T-helper 22 cell (primary cell): Measurements from ENCODE around the gene KLHL35.

ENCODE experiments used
- DNase-seq: peaks from one replicate; pipeline ENCODE4 v3.0.0-alpha.2; 2020; ENCODE audit warnings: low read depth

The KLHL35 gene

DNA sequence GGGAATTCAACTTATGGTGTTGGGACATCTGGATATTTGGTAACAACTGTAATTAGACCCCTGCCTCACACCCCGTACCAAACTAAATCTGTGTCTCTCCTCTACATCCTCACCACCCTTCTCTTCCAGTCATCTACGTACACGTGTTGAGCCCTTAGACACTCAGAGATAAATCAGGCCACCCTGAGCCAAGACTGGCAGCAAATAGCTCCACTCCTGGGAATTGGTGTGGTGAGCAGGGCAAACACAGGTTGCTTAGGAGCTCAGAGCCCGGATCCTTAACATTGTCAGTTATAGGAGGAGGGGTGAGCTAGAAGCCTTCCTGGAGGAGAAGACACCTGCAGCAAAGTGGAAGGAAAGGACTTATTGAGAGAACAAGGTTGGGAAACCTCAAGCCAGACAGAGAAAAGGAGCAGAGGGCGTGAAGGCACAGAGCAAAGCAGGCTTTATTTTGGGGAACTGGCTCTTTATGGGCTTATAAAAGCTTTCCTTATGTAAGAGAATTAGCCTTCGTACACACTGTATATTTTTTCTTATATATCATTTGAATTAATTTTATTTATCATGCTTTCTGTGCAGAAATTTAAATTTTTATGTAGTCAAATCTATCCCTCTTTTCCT is 36.9 kb upstream of the KLHL35 start:
- DNase-seq = no peak

DNA sequence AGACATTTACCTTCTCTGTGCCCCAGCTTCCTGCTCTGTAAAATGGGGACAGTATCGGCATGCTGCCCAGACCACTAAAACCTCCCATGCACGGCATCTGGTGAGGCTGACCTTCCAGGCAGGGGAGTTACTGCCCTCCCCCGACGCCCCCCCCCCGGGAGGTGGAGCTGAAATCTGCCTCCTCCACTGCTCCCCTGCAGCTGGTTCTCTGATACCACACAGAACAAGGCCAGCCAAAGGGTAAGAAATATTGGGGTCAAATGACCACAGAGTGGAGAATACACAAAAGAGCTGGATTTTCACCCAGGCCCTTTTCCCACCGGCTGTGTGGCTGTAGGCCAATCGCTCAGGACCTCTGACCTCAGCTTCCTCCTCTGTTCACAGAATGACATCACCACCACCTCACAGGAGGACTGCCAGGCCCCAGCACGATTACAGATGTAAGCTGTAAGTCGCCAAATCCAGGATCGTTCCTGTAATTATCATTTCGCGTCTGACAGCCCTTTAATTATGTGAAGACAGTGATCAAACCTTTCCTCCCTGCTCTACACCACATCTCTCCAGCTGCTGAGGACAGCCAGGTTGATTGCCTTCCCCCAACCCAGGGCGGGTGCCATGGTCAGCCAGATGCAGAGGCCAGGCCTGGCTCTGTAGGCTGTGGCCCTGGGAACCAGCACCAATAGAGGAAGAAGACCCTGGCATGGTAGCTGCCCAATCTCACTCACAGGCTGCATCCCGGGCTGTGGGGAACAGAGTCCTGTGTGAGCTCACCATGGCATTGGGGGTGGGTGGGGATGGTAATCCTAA is 35.7 kb upstream of the KLHL35 start:
- no peak for DNase-seq

DNA sequence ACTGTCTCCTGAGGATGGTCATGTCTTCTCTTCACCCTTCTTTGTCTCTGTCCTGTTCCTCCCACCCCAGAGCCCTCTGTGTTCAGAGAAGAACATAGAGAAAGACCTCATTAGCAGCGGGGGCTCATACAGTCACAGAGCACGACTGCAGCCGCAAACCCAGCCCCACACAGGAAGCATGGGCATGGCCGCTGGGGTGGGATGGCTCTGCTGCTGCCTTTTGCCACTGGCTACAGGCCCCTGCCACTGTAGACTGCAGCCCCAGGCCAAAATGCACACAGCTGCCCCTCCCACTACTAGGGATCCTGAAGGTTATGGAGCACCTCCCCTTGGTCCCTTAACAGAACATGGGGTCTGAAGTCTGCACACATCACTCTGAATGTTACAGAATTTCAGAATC is 34.9 kb upstream of the KLHL35 start:
- no peak for DNase-seq

DNA sequence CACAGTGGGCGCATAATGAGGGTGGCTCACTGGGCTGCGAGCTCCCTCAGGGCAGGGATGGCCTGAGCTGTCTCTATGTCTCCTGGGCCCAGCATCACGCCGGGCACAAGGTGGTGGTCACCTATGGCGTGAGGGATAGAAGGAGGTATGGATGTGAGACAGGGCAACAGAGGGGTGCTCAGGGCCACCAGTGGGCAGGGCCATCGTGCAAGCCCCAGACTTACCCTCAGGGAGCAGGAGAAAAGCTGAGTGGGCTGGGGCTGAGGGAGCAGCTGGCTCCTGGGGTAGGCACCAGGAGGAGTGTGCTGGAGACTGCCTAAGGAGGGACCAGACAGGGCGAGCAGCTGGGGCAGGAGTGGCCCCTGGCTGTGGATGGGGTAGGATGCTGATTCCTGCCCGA is 34.3 kb upstream of the KLHL35 start:
- no peak for DNase-seq

DNA sequence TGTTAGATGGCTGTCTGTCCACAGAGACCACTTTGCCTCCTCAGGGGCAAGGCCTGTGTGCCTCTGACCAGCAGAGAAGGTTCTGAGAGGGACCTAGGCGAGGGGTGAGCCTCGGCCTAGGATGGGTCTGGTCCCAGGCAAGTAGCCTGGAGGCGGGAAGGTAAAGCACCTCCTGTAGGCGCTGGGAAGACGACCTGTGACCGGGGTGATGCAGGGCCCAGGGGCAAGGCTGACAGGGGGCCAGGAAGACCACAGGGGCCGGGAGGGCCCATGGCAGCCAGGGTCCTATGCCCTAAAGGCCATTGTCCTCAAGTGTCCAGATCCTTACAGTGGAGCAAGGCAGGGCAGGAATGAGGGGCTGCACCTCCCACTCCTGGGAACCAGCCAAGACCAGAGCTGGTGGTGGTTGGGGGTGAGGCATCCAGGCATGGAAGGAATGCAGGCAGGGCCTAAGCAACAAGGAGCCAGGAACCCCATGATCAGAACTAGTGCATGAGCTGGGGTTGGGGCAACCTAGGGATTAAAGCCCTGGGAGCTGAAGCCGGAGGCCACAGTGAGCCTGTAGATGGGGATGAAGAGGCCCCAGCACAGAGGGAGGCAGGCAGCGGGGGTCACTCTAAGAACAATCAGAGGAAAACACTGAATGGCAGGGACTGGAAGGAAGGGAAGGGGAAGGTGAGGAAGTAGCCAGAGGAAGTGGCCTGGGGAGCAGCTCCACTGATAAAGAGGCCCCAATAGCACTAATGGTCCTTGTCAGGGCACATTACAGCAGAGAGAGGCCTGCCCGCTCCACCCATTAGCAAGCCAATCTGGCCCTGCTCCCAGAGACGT is 32.9 kb upstream of the KLHL35 start:
- DNase-seq = no peak

DNA sequence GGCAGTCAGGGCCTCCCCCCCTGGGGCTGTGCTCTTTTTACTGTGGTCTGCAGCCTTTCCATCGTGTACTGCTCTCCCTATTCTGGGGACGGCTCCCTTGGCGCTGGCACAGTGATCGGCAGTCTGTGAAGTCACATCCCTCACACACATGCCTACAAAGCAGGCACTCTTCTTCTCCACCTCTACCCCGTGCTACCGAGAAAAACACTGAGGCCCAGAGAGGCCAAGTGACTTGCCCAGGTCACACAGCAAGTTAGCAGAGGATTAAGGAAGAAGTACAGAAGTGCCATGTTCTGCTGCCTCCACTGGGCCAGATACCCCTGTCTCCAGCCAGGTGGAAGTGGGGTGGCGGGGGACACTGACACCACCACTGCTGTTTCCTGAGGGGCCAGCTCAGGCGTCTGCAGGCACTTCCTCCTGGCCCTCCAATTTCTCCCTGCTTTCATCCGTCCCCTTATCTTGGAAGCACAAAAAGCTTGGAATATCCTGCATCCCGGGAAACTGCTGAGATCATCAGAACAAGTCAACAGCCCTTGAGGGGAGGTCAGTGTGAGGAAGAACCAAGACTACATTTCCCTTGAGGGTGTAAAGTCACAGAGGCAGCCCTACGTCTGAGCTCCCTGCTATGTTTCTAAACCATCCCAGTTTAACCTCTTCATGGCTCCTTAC is 30.2 kb upstream of the KLHL35 start:
- DNase-seq = no peak

DNA sequence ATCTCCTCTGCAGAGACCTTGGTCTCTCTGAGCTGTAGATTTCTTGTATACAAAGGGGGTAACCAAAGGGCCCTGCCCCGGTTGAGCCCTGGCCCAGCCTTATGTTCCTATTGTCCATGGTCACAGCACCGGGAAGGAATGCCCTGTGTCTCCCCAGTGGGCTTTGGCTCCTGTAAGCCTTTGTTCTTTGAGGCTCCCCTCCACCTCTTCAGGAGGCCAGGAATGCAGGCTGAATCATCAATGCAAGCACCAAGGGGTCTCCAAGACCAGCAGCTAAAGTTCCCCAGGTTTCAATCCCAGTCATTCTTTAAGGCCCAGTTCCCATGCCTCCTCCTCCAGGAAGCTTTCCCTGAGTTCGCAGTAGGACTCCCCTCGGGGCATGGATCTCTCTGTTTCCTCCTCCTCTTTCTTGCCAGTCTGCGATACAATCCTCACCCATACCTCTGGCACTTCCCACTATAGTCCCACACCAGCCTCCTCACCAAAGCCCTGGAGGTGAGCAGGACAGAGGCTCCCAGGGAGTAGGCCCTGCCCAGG is 29.2 kb upstream of the KLHL35 start:
- DNase-seq = no peak

DNA sequence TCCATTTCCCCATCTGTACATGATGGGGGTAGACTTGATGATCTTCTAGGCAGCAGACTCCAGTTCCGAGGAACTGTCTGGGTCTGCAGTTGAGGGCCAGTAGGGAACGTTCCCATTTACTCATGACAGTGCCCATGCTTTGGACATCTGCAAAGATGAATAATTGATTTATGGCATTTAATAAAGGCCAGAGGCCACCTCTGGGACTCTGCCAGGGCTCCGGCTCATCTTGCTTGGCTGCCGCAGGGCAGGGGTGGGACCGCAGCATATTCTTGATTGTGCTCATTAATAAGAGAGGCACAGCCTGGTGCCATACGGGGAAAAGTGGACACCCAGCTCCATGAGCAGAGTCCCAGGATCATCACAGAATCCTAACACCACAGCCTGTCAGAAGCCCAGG is 28.1 kb upstream of the KLHL35 start:
- DNase-seq = no peak

DNA sequence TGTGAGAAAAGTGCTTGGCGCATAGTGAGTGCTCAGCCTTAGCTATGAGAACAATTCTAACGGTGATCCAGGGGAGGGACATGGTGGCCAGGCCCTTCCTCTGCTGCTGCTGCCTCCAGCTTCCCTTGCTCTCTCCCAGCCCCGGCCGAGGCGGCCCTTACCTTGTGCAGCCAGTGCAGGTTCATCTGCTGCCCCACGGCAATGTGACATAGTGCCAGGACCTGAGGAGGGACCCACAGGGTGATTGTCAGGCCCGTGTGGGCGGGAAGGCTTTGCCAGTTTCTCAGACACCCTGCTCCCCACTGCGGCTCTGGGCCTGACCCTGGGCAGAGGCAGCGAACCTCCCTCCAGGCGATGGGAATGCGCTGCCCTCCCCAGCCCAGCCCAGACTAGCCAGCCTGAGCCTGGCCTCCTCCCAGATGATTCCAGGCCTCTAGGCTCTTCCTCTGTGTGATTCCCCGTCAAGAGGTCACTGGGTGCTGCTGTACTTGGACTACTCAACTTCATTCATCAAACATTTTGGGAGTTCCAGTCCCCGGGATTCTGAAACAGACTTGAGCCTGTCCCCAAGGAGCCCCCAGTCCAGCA is 23.7 kb upstream of the KLHL35 start:
- no peak for DNase-seq

DNA sequence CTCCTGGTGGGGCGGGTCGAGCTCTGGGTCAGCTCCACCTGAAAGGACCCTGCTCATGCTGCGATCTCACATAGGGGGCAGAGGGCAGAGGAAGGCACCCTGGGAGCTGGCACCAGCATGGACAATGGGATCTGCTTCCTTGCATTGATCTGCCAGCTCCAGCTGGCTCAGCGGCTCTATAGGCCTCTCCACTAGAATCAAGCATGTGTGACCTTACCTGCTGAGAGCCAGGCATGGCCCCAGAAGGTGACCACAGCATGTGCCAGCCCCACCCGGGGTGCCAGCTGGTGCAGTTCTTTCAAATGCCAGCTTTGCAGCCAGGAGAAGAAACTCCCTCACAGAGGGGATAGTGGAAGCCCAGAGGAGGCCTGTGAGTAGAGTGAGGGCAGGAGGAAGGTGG is 22.0 kb upstream of the KLHL35 start:
- no peak for DNase-seq

DNA sequence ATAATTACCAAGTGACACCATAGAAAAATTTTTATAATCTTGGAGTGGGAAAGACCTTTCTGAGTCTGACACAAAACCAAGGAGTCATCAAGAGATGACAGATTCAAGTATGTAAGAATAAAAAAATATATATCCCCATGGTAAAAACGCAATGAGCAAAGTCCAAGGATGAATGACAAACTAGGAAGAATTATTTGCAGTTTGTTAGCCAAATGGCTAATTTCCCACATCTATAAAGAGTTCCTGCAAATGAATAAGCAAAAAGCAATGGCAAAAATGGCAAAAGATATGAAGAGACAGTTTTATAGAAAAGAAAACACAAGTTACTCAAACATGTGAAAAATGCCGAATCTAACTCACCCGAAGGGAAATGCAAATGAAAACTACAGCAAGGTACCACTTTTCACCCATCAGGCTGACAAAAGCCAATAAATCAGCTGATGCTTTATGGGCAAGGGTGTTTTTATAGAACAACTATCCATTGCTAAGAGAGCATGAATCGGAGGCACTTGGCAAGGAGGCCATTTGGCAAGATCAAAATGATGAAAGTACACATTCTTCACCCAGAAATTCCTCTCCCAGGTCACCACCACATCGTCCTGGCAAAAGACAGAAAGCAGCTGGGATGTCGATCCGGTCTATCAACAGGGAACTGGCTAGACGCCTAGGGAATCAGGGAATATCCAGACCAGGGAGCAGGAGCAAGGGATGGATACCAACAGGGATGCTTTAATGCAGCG is 21.1 kb upstream of the KLHL35 start:
- no peak for DNase-seq

DNA sequence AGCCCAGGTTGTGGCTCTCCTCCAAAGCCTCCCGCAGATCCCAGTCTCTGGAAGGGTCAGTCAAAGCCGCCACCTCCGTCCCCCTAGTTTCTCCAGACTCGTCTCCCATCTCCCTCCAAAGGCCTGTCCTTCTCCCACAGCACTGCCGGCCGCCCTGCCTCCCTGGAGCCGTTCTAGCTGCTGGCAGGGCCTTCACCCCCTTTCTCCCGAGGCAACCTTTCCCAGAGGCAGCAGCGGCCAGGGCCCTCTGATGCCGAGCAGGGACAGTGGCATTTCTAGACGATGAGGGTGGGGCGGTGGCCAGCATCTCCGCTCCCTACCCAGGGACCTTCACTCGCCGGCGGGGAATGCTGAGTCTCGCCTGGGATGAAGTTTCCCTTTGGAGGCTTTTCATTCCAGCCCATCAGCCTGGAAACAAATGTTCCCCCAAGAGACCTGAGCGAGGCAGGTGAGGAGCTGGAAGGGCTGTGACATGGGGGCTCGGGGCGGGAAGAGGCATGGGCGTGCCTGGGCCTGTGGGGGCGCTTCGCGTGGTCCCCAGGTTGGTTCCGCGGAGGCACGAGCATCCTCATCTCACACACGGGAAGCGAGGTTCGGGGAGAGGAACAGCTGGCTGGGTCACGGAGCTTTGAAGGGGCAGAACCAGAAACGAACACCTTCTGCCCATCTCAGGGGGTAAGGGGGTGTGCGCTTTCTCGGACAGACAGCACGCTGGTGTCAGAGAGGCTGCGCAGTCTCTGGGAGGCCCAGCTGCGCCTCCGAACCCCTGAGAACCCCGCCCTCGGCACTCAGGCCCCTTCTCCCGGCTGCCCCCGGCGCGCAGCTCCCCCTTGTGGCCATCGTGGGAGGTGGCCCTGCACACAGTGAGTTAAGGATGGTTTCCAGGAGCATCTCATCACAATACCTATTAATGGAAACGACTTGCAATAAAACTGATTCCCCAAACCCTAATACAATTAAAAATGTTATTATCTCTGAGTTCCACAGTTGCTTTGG is 18.1 kb upstream of the KLHL35 start:
- no peak for DNase-seq

DNA sequence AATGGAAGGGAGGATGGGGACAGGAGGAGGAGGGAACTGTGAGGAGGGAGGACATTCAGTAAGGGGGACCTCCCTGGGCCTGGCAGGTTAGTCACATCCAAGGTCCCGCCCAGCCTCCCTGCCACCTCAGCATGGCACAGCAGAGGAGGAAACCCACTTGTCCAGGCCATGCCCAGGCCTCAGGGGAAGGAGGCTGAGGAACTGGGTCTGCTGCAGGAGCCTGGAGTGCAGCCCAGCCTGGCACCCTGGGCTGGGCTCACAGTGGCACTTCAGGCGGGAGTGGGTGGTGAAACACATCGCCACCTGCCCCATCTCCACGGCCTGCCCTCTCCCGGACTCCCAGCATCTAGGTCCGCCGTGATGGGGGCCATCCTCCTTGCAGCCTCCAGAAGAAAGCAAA is 17.2 kb upstream of the KLHL35 start:
- no peak for DNase-seq

DNA sequence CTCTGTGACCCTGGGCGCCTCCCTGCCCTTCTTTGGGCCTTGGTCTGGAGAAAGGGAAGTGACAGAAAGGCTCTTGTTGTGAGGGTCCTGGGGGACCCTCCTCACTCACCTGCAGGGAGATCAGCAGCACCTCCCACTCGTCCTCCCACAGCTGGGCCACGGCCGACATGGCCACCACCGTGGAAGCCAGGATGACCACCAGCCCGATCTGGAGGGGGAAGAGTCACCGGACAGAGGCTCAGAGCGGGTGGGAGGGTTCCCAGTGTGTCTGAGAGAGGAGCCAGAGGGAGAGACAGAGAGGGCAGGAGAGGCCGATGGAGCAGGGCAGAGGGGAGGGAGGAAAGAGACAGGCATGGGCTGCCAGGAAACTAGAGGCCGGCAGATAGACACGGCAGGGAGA is 16.8 kb upstream of the KLHL35 start:
- no peak for DNase-seq

DNA sequence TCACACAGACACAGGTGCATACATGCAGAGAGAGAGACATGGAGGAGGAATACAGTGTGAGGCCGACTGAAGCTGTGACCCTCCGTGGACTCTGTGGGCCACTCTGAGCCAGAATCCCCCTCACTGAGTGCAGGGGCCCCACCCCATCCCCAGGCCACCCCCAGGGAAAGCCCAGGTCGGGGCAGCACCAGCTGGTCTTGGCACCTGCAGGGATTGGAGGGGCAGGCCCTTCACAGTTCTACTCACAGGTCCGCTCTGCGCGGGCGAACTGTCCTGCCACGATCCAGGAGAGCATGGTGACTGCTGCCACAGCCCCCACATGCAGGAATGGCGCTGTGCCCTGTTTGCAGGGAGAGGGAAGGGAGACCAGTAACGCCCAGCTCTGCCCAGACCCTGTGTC is 16.3 kb upstream of the KLHL35 start:
- DNase-seq = no peak

DNA sequence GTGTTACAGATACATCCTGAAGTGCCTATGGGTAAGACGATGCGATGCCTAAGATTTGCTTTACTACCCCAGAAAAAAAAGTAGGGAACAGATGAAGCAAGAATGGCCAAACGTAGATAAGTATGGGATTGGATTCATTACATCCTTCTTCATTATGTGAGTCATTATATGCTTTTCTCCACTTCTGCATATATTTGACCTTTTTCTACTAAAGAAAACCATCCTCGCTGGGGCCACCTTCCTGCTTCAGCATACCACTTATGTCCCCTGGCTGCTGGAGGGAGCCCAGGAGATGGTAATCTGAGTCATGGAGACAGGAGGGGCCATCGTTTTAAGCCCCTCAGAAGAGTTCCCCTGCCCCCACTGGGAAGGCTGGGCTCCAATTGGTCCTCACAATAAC is 14.4 kb upstream of the KLHL35 start:
- no peak for DNase-seq

DNA sequence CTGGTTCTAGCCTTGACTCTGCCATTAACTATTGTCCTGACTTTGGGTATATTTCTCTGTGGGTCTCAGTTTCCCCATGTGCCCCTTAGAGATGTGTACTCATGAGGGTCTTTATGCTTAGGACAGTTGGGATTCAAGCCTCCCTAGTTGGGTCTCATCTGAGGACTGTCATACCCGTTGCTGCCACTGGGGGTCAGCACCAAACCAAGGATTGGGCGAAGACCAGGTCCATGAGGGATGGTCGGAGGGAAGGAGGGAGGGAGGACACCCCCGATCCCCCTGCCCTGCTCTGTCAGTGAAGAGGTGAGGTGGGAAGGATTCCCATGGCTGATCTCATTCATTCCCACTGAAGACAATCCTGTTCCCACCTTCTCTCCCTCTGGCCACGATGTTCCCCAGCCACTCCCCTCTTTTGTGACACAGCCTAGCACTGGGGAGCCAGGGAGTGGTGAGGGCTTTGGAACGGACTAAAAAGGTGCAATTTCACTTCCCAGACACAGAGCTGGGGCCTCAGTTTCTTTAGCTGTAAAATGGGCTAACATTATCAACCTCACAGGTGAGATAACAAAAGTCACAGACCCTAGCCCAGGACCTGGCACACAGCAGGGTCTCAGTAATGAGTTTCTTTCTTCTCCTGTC is 12.4 kb upstream of the KLHL35 start:
- DNase-seq = peak; percentile 34

DNA sequence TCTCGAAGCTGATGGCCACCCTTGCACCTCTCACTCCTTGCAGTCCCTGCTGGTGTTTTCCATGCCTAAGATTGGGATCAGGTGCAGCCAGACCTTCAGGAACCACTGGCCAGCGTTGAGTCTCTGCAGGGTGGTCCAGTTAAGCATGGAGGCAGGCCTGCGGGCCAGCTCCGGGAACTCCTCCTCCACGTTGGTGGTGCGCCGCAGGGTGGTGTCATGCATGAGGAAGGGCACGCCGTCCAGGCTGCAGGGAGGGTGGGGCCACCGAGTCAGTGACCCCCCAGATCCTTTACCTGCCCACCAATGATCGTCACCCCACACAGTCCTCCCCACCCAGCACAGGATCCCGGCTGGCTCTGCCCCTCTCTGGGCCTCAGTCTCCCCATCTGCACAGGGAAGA is 10.0 kb upstream of the KLHL35 start:
- no peak for DNase-seq

DNA sequence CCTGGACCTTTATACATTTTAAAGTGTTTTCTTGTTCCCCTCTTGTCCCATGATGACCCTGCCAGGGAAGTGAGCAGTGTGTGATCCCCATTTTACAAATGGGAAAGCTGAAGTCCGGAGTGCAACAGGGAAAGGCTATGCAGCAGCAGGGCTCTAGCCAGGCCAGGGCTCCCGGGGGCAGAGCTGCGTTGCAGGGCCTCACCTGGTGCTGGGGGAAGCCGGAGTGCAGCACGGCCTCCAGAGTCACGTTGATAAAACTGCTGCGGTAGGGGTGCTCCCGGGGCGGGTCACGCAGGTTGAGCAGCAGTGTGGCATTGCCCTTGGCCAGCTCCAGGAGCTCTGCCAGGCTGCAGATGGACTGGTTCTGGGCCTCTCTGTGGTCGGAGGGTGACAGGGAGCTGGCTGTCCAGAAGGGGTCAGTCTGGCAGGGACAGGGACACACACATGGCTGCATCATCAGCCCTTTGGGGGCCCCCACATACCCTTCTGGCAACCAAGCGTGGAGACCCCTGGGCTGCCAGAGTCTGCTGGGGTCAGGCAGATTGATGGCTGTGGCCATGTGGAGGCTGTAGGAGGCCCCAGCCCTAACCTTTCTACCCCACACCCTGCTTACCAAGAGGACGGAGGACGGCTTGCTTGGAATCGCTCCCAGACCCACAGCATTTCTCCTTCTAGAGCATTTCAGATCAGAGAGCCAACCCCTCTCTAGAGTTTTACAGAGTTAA is 9.3 kb upstream of the KLHL35 start:
- no peak for DNase-seq
